HG02642 (cell line): ENCODE data around the gene SUCLG2.

Experiments used
- ATAC-seq: cut with Tn5 transposase; IDR thresholded peaks from one replicate; pipeline ENCODE4 v1.9.1; 2021; ENCODE audit warnings: mild to moderate bottlenecking; ENCODE audit not compliant: unreplicated experiment, poor library complexity

Gene SUCLG2

DNA sequence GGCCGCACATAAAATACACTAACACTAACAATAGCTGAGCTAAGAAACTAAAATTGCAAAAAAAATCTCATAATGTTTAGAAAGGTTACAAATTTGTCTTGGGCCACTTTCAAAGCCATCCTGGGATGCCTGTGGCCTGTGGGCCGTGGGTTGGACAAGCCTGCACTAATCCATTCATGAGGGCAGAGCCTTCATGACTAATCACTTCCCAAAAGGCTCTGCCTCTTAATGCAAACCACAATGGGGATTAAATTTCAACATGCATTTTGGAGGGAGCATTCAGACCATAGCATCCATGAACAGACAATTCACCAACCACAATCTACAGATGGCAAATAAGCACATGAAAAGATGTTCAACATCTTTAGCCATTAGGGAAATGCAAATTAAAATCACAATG is 128.2 kb downstream of the SUCLG2 start:
- ATAC-seq, result no peak

DNA sequence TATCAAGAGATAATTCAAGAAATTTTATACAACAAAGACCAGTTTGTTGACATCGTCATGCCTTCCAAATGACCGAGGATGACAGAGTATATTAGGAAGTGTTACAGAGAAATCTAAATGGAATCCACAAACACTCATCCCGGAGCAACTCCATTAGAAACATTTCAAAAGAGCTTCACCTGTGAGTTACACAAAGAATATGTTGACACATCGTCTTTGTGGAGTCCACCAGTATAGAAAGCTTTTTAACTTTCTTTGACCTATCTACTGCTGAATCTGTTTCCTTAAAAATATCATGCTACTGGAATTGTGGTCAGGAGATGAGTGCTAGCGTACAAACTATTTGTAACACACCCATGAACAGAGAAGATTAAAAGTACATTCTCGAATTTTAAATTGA is 130.4 kb downstream of the SUCLG2 start:
- ATAC-seq, result no peak

DNA sequence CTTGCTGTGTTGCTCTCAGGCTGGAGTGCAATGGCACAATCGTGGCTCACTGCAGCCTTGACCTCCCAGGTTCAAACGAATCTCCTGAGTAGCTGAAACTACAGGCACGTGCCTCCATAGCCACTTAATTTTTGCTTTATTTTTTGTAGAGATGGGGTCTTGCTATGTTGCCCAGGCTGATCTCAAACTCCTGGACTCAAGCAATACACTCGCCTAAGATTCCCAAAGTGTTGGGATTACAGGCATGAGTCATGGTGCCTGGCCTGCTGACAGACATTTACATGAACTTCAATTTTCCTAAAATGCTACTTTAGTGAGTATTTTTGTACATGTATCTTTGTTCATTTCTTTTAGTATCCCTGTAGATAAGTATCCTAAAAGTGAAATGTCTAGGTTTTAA is 132.3 kb downstream of the SUCLG2 start:
- ATAC-seq, result no peak

DNA sequence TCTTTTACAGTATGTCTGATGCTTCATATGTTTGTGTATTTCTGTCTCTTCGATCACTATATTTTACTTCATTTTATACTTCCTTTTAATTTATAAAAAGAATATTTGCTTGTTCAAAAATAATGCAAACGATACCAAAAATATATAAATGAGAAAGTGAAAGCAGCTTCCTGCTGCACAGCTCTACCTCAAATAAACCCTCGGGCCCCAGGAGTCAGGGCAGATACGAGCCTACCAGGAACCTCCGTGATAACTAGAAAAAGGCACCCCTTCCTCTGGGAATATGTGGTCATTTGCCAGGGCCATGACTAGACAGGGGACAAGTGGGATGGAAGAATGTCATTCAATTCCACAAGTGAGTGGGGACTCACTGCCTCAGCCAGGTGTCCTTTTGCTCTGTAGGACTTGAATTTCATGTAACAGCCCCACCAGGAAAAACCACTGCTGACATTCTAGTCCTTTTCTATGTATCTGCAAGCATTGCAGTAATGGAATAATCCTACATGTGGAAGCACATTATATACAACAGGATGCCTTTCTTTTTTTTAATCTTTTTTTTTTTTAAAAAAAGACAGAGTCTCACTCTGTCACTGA is 133.3 kb downstream of the SUCLG2 start:
- no peak for ATAC-seq

DNA sequence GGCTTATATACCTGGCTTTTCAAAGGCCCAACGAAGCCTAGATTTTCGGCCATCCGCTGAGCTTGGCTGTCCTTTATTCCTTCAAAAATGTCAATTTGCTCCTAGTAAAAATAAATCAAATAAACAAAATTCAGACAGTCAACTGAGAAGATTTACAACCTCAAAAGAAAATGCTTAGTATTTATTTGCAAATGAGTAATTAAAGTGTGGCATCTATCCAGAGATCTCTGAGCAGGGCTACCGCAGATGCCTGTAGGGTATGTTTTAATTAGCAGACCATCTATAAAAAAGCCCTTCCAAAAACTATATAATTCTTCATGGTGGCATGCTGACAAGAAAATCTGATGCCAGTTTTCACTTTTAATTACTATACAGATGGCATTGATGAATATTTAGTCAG is 136.2 kb downstream of the SUCLG2 start:
- no peak for ATAC-seq

DNA sequence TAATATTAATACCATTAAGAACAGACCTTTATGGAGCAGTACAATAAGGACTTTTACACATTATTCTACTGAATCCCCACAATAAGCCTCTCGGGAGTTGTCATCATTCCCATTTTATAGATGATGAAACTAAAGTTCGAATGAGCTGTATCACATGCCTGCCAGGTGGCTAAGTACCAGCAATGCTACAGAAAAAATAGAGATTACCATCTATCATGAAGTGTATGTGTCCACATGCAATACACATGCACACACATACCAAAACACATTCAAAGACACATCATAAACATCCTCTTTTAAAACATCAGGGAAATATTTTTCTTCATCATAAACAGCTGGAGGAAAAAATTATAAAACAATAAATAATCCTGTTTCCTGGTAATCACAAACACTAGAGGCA is 136.6 kb downstream of the SUCLG2 start:
- ATAC-seq, result no peak

DNA sequence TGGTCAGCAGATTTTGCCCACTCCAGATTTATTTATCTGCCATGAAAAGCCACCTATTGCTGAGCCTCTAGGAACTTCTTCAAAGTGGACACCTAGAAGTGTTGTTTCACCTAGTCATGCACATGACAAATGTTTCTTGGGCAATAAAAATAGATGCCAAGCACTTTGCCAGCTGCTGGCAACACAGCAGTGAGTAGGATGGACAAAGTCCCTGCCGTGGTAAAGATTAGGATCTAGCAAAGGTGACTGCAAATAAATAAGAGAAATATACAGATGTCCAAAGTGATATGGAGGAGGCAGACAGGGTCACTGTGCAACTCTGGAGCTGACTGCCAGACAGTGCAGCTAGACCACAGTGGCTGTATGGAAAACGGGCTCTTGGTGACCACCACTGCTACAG is 137.9 kb downstream of the SUCLG2 start:
- no peak for ATAC-seq

DNA sequence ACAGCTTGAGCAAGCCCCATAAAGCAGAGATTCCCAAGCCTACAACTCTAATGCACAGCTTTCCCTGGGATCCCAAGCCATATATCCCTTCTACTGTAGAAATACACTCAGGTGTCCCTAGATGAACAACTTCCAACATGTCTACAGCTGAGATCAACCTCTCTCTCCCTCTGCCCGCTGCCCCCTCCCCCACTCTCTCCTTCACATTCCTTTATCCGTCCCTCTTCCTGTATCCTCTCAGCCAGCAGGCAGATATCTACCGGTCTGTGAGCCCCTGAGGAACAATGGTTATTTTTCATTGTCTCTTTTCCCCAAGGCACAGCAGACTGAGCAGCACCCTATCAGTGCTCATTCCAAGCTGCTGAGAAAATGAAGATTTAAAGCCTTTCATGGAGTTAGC is 138.6 kb downstream of the SUCLG2 start:
- ATAC-seq, result no peak

DNA sequence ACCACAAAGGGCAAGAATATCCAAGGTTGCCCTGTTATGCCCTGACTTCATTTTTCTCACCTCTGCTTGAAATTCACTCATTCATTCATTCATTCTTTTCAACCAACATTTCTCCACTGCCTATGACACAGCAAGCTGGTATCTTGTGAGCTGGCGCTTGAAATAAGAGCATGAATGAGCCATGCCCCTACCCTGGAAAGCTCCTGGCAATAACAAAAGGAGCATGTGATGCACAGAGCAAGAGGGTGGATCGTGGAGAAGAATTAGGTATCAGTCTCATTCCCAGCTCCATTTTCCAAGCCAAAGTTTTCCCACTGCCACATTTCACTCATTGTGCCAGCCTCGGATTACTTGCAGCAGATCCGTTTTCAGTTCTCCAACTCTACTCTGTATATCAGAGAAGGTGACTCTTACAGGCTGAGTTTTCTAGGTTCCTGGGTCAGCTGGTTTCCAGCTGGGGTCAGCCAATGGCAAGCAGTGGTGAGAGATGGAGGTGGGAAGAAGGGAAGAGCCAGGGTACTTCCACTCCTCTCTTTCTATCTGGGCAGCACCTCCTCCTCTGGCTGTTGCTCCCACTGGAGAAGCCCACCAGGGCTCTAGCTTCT is 144.8 kb downstream of the SUCLG2 start:
- no peak for ATAC-seq

DNA sequence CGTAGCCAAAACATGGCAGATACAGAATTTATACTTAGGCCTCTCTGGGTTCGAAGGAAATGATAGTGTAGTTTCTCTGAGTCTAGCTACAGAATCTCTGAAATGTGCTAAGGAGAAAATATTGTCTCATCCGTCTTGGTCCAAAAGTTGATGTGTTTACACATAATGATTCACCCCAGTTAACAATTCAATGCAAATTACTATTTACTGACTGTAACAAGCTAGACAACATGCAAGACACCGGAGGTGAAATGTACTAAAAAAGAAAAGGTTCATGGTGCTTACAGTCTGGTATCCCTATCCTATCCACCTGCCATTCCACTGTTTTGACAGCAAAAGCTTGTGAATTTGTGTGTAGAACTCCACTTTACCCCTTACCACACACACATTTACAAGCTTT is 146.8 kb downstream of the SUCLG2 start:
- no peak for ATAC-seq

DNA sequence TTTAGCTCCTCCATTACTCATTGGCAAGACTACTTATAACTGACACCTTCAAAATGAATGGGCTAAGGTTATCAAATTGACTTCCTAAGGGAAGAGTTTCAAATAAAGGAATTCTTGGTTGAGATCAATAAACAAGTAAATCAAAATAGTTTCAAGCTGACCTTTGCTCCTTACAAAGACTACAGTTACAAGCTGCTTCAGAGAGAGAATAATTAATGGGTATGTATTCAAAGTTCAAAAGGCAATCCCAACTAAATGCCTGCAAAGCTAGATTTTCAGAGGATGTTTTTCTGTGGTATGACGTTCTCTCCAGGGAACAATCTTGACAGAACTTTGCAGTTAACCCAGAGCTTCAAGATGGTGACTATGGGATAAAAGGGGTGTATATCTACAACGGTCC is 153.7 kb downstream of the SUCLG2 start:
- no peak for ATAC-seq

DNA sequence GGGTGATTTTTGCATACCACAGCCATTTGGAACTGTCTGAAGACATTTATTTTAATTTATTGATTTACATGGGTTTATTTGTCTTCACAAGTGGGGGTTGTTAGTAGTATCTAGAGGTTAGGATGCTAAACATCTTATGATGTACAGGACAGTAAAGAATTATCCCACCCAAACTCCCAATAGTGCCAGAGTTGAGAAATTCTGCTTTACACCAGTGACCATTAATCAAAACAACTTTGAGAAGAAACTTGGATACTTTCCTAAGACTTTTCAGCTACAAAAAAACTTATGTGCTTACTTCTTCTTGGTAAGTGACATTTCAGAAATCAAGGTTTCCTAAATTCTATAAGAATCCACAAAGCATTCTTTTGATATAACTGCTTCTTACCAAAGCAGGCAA is 156.7 kb downstream of the SUCLG2 start:
- ATAC-seq, result no peak

DNA sequence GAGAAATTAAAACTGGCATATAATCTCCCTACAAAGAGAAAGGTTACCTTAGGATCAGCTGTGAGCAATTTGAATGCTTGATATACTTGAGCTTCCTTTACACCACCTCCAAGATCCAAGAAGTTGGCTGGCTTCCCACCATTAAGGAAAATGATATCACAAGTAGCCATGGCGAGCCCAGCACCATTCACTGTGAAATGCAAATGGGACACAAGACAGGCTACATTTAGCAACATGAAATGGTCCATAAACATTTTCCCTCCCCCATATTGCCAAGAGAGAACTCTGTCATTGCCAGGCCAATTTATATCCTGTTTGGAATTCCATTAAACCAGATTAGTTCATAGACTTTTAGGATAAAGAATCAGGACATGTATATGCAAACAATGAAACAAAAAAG is 158.7 kb downstream of the SUCLG2 start:
- no peak for ATAC-seq

DNA sequence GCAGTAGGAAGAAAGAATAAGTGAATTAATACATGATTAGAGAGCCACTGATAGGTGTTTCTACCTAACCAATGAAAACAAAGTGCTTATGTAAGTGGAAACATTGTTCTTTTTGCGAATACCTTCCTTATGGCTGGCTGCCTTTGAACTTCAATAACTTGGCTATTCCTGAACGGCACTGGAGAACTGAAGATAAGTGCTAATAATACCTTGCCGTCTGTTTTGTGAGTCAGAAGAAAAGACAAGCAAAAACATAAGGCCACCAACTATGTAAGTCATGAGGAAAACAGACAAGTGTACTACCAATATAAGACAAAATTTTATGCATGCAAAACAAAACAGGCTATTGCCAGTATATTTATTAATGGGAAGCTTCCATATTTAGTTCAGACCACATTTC is 160.6 kb downstream of the SUCLG2 start:
- no peak for ATAC-seq

DNA sequence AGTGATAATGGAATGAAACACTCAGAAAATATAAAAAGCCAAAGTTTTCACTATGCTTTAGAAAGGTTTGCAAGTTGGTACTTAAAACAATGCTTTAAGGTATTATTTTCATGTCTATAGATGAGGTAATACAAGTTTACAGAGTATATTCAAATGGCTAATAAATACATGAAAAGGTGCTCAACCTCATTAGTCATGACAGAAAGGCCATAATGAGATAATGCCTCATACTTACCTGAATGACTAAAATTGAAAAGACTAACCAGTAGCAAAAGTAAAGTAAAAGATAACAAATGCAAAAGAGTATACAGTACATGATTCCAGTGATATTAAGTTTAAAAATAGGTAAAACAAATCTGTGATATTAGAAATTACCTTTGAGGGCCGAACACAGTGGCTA is 163.8 kb downstream of the SUCLG2 start:
- no peak for ATAC-seq

DNA sequence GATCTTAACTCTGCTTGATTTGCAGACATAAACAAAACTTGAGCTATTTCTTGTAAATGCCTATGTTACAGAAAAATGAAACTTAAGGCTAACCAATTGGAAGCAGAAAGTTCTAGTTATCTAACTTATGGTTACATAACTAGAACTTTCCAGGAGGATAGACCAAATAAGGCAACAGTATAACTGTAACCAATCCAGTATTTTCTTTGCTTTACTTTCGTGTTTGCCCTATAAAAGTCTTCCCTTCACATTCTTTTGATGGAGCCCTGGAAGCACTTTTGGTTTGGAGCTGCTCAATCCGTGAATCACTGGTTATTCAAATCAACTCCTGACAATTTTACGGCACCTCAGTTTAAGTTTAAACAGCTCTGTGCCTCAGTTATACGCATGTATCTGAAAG is 164.6 kb downstream of the SUCLG2 start:
- ATAC-seq, result no peak

DNA sequence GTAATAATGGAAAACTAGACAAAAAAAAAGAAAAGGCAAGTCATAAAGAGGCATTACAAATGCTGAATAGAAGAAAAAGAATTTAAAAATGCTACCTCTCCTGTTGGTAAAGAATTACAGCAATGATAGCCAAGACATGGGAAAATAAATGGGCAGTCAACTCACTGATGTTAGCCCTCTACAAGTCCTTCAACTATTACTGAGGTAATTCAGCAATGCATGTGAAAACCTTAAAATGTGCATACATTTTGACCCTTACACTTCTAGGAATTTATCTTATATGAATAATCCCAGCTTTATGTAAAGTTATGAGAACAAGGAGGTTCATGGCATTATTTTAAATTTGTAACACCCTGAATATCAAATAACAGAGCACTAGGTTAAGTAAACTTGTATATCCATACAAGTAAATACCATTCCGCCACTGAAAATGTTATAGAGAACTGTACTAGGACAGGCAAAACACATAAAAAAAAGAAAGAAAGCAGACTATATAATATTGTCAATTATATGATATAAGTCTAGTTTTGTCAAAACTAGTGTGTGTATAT is 166.8 kb downstream of the SUCLG2 start:
- no peak for ATAC-seq

DNA sequence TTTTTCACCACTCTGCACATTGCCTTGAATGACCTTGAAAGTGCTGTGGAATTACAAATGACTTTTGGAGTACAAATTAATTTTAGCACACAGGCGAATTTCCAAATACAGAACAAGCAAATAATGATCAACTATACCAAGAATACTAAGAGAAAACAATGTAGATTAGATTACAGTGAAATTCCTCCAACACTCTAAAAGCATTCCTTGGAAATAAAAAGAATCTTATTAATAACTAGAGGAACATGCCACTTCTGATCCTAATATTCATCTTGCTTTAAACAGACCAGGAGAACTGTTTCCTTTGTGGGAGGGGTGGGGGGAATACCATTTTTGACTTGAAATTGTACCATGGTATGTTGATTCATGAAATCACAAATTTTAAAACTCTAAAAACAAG is 167.5 kb downstream of the SUCLG2 start:
- no peak for ATAC-seq

DNA sequence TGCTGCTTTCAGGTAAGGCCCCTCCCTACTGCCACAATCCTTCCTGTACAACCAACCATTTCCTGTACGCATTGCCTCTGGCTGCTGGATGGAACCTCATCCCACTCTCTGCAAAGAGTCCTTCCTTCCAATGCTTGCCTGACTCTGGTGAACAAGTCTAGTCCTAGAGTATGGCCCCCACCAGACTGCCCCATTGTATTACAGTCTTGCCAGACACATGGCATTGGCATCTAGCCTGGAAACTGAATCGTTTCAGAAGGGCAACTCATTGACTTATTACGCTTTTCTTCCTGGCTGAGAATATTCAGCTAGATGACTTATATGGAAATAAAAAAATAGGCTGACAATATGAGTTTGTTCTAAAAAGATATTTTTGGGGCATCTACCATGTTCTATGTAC is 170.3 kb downstream of the SUCLG2 start:
- no peak for ATAC-seq

DNA sequence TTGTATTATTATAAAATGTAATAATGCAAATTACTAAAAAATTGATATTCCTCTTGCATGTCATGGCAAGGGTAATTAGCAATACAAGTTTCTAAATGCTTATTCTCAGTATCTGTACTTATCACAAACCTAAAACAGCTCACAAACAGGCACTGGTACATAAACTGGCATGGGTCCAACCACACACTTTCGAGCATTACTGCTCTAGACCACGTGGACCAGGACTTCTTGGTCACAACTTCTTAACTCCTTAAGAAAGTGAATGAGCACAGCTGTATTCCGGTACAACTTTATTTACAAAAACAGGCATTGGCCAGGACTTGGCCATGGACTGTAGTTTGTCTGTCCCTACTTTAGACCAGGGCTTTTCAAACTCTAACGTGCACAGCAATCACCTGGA is 173.3 kb downstream of the SUCLG2 start:
- ATAC-seq, result no peak

DNA sequence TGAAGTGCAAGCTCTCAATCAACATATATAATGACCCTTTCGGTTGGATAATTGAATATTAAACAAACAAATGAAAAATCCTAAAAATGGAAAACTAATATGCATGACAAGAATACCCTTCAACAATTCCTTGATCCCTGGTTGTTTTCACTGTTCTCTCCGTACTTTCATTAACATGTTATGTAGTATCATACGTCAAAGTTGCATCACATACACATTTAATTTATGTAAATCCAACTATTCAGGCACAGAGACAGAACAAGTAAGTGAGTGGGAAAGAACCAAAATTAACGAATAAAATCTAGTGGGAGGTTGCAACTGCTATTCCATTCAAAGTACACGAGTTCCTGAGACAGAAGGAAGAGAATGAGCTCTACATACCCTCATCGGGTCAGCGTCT is 176.0 kb downstream of the SUCLG2 start:
- ATAC-seq, result no peak

DNA sequence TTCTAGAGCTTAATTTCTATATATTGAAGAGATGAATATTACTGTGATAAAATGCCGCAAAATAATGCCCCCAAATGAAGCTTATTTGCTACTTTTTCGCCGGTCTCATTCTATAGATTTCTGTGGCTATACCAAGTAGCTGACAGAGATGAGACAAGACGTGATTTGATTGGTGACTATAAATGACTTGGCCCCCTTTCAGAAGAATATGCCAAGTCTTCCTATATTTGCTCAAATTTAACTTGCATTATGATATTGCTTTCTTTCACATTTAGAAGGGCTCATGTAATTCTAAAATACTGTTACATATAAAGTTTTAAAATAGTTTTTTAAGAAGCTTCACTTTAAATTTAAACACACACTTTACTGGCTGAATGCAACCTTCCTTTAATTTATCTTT is 180.1 kb downstream of the SUCLG2 start:
- ATAC-seq, result no peak
